Activated T-helper 1 cell treated with anti-CD3 and anti-CD28 coated beads, Interleukin-2, amount 50 U/mL, for 16 hours (primary cell): ENCODE results near the gene MBOAT7.

ENCODE experiments used
- DNase-seq, 2 donors: peaks; one replicate each; pipeline ENCODE4 v3.0.0-alpha.2; 2020; ENCODE audit warnings: low read depth in 1 of 2, low spot score in 1 of 2

The MBOAT7 gene

DNA sequence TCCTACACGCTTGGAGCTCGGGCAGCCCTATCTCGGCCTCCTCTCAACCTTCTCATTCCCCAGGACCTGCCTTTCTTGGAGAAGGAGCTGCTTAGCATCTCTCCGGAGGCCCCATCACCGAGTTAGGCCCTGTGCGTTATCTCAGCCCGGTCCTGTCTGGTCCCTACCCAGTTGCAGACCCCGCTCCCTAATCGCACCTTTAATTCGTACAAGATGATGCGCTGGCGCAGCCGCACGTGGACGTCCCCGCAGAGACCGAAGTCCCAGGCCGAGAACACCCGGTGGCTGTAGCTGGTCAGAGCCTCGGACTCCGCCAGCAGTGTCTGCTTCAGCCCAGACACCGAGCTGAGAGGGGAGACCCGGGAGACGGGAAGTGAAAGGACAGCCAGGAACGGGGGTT is 24.2 kb downstream of the MBOAT7 start:
- DNase-seq = no peak

DNA sequence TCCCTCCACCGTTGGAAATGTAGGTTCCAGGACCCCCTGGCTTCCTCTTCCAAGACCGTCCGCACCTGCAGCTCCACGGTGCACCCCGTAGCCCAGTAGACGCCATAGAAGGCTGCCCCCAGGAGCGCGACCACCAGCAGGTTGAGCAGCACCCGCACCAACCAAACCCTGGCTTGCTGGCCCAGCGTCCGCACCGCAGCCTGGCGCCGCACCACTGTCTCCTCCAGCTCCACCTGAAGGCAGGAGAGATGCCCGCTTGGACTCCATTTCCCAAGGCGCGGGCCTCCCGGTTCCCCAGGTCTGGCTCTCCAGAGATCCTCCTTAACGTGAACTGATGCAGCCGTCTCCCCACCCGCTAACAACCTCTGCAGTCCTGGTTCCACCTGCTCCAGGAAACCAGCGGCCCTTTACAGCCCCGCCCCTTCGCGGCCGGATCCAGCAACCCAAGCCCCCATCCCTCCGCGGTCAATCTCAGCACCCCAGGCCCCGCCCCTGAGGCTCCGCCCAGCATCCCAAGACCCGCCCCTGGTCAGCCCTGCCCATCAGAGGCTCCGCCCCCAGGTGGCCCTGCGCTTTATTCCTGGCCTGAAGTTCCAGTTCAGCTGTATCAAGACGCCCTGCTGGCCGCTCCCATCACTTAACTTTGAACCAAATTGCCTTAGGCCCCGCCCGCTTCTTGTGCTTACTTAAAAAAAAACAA is 24.9 kb downstream of the MBOAT7 start:
- peak in 1 of 2 donors; percentile 24 for DNase-seq

DNA sequence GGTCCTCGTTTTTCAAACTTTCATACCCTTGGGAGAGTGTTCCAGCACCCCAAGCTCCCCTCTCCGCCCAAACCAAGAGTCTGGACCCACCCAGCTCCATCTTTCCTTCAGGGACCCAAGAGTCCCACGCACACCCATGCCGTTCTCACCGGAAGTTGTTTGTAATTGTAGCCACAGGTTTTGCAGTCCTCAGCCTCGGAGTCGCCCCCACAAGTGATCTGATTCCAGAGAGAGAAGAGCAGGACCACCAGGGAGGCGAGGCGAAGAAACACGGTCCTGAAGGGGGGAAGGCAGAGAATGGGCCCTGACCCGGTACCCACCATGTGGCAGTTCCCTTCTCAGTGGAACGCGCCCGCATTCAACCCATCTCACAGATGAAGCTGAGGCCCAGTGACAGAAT is 26.5 kb downstream of the MBOAT7 start:
- no peak for DNase-seq

DNA sequence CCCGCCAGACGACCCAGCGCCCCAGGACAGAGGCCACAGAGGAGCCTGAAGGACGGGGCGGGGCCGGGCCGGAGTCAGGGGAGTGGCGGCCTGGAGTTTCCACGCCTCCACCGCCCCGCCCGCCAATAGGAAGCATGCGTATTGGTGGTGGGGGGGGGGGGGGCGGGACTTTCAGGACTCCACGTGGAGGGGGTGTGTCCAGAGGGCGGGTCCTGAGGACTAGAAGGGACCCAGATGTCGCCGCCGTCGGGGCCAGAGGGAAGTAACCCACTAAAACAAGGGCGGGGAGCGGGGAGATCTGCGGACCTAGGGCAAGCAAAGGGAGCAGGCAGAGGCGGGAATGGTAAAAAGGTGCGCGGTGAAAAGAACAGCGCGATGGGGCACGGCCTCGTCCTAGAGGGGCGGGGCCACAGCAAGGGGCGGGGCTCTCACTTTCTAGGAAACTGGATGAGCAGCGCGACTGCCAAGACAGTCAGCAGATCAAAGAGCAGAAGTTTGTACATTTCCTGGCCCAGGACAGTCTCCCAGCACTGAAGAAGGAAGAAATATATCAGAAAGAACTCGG is 27.1 kb downstream of the MBOAT7 start:
- DNase-seq = peak; percentile 43 to 63

DNA sequence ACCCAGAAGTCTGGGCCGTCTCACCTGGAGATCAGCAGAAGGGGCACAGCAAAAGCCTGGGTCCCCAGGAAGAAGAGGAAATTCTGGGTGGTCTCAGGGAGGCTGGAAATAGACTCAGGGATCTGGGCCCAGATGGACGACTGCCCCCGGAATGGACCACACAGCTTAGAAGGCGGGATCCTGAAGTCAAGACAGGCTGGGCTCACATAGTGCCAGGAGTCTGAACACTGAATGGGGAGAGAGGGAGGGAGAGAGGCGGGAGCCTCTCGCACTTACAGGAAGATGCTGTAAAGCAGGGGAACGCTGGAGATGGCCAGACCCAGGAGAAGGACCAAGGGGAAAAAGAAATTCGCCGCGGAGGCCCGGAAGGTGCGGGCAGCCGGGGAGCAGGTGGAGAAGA is 28.5 kb downstream of the MBOAT7 start:
- no peak for DNase-seq

DNA sequence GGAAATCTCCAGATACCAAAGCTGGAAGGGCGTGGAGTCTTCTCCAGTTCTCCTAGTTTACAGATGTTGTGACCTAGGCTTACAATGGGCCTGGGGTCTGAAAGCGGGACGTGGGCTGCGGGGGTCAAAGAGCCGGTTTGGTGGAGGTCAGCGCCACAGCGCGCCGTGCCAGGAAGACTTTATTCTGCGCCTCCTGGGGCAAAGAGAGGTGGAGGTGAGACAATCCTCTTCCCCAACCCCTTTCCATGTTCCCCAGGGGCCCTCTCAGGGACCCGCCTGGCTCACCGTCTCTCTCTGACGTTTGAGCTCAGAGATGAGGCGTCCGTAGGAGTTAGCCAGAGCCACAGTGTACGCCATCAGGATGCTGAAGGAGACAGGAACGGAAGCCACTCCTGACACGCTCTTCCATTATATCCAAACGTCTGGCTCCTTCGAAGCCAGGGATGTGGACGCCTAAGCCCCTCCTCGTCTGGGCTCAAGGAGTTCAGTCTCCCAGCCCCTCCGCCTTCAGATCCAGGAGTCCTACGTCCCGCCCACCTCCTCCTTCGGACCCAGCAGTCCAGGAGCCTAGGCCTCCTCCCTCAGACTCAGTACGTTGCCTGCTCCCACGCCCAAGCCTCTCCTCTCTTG is 29.1 kb downstream of the MBOAT7 start:
- no peak for DNase-seq

DNA sequence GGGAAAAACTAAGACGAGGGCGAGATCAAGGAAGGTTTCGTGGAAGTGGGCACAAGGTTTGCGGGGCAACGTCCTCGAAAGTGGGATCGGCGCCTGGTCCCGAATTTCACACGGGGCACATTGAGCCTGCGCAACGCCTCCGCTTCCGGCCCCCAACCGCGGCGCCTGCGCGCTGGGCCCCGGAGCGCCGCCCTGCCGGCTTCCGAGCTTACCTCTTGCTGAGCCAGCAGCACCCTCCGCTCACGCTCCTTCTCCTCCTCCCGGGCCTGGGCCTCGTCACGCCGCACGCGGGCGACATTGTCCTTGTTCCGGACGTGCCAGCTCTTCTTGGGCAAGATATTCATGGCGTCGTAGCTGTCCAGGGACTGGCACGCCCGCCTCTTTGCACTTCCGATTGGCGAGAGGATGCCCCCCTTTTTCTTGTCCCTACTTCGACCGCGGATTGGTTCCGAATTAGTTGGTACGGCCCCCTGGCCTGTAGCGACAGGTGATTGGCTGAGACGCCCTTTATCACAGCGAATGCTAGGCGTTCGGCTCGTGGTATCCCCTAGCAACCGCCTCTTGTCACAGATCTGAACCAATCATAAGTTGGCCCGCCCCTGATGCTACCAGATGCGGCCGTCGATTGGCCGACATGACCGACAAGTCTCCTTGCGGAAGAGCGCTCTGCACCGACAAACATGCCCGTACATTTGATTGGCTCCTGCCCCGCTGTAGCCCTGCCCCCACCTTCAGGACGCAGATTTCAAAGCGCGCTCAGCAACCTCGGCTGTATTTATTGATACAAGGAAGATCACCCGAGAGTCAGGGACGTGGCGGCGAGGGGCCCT is 29.8 kb downstream of the MBOAT7 start, which contains the start of gene LENG1:
Gene LENG1 (minus strand): TSS at position 370 of the 830 bp plus-strand sequence. CDS start 26 bp downstream, at position 344.
- peak; percentile 93 to 97 for DNase-seq

DNA sequence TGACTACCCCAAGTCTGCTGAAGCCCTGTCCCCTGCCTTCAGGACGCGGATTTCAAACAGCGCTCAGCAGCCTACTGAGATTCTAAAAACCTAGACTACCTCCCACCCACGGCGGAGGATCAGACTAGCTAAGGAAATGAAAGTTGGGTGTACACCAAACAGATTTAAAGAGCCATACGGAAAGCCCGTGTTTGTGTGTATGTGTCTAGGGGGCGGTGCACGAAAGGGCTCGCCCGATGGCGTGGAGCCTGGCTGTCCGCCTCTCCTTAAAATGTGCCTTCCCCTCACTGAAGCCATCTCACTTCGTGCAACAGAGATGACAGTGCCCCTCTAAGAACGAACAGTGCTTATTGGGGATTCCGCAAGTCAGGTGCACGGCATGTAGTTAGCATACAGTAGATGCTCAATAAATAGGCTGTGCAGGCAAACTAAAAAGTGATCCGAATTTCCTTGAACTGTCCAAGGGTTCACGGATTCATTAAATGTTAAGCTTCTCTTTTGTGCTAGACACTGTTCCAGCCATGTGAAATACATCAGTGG is 30.5 kb downstream of the MBOAT7 start:
- DNase-seq = no peak

DNA sequence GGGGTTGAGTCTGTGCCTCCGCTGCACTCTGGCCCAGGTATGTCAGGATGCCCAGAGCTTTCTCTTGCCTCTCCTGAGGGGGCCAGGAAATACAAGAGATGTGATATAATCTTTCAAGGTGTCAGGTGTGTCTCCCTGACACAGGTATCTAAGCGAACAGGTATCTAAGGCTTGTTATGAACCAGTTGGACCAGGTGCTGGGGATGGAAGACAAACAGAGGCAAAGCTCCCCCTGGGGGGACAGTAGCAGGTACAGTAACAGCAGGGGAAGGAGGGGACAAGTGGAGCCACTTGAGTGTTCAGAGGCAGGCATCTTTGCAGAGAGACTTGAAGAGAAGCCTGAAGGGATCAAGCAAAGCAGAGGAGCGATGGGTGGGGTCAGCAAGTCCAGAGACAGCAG is 32.4 kb downstream of the MBOAT7 start:
- DNase-seq = no peak

DNA sequence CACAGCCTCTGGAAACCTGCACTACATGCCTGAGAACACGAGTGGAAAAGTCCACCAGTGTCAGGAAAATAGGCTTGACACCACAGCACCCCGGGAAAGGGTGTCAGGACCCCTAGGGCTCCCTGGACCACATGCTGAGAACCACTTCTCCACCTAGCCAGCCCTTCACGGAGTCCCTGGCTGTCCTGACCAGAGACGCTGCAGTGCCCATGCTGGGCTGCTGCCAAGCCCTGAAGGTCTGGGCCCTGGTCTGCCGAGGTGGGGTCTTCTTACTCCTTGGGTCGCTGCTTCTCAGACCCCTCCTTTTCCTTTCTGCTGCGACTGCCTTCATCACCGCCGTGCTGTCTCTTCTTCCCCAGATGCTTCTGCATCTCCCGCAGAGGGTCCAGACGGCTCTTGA is 32.9 kb downstream of the MBOAT7 start:
- DNase-seq = no peak

DNA sequence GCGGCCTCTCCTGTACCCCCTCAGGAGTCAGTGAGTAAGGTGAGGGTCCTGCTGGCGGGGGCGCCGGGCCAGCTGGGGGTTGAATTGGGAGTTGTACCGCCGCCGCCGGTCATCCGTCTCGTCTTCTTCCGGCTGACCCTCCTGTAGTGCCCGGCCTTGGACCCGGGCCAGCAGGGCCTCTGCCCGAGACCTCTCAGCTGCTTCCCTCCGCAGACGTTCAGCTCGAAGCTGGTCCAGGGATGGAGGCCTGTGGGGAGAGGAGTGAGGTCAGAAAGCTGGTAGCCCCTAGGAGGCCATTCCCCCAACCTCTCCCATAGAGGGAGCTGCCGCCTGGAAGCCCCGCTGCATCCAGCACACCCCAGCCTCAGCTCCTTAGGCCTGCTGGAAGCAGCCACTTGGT is 33.7 kb downstream of the MBOAT7 start:
- DNase-seq = no peak

DNA sequence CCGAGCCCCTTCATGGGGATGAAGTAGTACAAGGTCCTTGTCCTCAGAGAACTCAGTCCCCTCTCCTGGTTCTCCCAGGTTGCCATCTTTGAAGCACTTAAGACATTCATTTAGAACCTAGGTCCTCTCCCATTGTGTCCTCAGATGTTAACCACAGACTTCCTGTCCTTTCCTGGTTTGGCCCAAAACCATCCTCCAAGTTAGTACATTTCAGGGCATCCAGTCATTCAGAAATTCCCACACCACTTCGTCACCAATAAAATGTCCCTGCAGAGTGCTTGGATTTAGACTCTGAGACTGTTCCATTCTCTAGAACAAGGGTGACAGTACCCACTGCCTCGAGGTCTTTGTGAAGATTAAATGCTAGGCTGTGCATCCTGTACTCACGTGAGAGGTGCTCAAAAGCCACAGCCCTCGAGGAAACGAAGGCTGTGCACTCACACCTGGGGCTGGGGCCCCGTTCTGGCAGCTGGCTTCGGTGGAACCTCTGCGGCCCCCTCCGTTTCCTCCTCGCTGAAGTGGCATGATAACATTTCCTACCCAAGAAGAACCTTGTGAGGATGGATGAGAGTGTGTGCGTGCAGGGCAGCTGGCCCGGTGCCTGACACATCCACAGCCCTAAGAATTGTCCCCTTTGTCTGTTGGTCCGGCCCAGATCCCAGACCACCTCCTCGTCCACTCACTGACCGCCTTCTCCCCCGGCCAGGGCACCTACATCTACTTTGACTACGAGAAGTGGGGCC is 34.6 kb downstream of the MBOAT7 start:
- DNase-seq = no peak

DNA sequence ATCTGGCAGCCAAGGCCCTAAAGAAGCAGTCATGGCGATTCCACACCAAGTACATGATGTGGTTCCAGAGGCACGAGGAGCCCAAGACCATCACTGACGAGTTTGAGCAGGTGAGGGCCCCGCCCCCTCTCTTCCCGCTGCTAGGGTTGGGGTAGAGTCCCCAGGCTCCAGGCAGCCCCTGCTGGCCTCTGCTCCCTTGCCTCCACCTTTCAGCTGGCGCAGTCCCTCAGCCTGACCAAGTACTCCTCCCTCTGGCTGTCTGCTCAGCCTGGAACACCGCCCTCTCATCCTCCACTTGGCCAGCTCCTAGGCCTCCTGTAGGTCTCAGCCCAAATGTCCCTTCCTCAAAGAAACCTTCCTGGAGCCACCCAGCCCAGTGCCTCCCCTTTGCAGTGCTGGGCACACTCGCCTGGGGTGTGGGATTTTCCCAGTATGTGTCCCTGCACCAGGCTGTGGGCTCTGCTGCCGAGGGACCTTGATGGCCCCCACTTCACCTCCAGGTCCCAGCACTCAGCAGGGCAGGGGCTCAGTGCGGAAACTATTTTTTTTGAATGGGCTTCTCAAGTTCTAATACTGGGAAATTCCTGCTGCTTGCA is 35.6 kb downstream of the MBOAT7 start:
- DNase-seq = no peak

DNA sequence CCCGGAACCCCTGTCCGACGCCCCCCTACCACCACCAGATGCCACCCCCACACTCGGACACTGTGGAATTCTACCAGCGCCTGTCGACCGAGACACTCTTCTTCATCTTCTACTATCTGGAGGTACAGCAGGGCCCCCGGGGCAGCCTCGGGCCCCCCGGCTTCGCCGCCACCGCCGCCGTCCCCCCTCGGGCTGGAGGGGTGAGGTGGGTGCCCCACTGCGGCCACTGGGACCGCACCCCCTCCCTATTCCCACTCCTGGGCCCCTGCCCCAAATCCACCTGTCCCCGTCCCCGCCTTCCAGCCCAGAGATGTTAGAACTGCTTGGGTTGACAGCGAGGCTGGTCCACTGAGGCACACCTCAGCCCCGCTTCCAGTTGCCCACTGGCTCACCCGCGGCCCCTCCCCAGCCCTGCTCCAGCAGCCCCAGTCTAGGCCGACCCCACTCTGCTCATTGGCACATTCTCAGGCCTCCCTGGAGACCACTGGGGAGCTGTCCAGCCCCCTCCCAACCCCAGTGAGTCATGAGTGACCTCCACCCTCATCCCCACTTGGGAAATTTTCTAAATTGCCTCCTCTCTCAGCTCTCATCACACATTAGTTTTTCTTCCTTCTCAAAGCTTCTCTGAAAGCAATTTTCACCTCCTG is 36.4 kb downstream of the MBOAT7 start:
- DNase-seq = no peak

DNA sequence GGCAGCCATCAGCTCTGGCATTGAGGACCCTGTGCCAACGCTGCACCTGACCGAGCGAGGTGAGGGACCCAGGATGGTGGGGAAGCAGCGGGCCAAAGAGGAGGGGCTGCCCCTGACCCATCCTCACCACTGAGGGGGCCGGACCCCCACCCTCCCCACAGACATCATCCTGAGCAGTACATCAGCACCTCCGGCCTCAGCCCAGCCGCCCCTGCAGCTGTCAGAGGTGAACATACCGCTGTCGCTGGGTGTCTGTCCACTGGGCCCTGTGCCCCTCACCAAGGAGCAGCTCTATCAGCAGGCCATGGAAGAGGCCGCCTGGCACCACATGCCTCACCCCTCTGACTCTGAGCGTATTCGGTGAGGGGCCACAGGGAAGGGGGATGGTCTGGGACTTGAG is 37.1 kb downstream of the MBOAT7 start:
- no peak for DNase-seq

DNA sequence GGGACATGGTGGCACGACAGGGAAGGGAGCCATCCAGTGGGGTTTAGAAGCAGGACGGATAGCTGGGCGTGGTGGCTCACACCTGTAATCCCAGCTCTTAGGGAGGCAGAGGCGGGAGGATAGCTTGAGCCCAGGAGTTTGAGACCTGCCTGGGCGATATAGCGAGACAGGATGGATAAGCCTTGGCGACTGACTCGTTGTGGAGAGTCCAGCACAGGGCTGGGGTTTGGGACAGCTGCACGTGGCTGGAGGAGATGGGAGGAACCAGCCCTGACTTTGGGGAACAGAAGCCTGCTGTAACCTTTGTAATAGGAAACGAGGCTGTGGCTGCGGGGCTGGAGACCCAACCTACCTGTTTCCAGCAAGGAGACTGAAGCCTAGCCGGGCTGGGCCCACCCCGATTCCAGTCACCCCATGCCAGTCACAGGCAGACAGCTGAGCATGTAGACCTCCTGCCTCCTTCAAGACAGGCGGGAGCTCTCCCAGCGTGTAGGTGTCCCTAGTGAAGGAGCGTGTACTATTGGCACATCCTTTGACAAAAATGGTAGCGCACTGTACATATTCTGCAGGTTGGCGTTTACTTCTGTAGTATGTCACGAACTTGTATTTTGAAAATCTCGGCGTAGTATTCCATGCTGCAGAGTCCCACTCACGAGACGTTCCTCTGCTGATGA is 37.9 kb downstream of the MBOAT7 start:
- DNase-seq = no peak

DNA sequence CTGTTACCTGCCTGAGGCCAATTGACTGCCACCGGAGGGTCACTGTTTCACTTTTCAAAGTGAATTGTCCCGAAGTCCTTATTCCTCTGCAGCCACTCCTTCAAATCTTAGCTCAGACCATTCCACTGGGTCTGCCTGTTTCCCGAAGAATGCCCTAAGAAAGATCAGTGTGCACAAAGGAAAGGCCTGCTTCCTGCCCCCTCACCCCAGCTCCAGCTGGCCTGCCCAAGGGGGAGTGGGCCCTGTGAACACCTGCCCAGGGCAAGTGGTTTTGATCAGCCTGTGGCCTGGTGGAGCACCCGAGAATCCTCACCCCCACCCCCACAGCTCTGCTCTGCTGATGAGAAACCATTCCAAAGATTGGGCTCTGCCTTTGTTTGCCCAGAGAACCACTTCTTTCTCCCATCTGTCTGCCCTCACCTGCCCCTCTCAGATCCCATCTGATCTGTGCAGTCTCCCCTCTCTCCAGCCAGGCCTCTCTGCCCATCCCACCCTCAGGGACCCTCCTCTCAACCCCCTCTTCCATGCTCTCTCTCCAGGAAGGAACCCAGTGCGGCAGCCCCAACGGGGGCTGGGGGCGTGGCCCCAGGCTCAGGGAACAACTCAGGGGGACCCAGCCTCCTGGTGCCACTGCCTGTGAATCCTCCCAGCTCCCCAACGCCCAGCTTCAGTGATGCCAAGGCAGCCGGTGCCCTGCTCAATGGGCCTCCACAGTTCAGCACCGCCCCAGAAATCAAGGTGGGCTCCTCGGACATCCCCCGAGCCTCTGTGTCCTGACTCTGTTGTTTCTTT is 40.2 kb downstream of the MBOAT7 start:
- DNase-seq = no peak

DNA sequence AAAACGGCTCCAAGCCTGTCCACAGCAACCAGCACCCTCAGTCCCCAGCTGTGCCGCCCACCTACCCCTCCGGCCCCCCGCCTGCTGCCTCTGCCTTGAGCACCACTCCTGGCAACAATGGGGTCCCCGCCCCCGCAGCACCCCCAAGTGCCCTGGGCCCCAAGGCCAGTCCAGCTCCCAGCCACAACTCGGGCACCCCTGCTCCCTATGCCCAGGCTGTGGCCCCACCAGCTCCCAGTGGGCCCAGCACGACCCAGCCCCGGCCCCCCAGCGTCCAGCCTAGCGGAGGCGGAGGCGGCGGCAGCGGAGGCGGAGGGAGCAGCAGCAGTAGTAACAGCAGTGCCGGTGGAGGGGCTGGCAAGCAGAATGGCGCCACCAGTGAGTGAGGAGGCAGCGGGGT is 41.2 kb downstream of the MBOAT7 start:
- DNase-seq = no peak

DNA sequence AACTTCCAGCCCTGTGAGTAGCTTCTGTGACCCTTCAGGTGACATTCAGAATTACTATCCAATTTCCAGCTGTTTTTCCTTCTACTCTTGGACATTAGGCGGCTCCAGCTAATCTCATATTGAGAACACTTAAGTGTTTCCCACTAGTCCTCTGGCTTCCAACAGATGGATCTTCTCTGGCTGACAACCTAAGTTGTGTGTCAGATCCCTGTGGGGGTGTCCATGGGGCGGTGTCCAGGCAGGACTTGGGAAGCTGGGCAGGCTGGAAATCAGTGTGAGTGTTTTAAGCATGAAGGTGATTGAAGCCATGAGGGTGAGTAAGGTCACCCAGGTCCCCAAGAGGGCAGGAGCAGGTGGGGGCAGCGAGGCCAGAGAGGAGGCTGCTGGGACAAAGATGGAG is 41.7 kb downstream of the MBOAT7 start:
- no peak for DNase-seq
